ENCODE results near the gene MED23. TPM values are rescaled to one million over a fixed set of nuclear protein-coding genes. Genes with fewer than 3 reads are reported as not detected.

The MED23 gene
- total RNA-seq, 1 donor from 2014 or later = 37.3 TPM

- no peak for DNase-seq (ENCODE audit: low spot score)
- Histone ChIP-seq H3K27me3 (no peaks in the 10 kb centered on the region), H3F3A (ENCODE audit: low read depth) (peaks cover 8% of the 10 kb centered on the region), H3K9me3 (ENCODE audit: low read depth) (no peaks in the 10 kb centered on the region), H3K4me3 (no peak overlapping the region), H3K4me1 (peaks cover 5% of the 10 kb centered on the region), H3K9ac (no peak overlapping the region), H4K20me1 (ENCODE audit: low read depth) (no peaks in the 10 kb centered on the region), H3K36me3 (no peaks in the 10 kb centered on the region), H3K4me2 (no peak overlapping the region), H3K27ac (no peak overlapping the region), H2AFZ (replicated peaks) (no peak overlapping the region), H3K79me2 (ENCODE audit: low read depth) (peaks cover 8% of the 10 kb centered on the region)
- peaks cover 10% of the 10 kb centered on the region for H3K4me1 Mint-ChIP-seq
- no peak for TF ChIP-seq EZH2phosphoT487 (IDR thresholded peaks at IDR 0.05)
- H3K27me3 Mint-ChIP-seq (ENCODE audit: insufficient read depth, low read depth) = no peaks in the 10 kb centered on the region
- no peaks in the 10 kb centered on the region for H3K9me3 Mint-ChIP-seq
- no peak overlapping the region for H3K27ac Mint-ChIP-seq
- no peak overlapping the region for H3K4me3 Mint-ChIP-seq
- H3K36me3 Mint-ChIP-seq = no peaks in the 10 kb centered on the region
These were observed 3.7 kb upstream of the MED23 start for GRCh38 chr6:131631625-131632289.

- H3K27ac ChIP-seq = no peak overlapping the region
- H3K9me3 Mint-ChIP-seq = no peaks in the 10 kb centered on the region
- H3K27me3 Mint-ChIP-seq (ENCODE audit: insufficient read depth, low read depth) = no peaks in the 10 kb centered on the region
- no peak for DNase-seq (ENCODE audit: low spot score)
- no peaks in the 10 kb centered on the region for H3K9me3 ChIP-seq (ENCODE audit: low read depth)
- H3K79me2 ChIP-seq (ENCODE audit: low read depth) = peaks cover 14% of the 10 kb centered on the region
- H3K4me2 ChIP-seq = no peak overlapping the region
- no peak overlapping the region for H3K4me3 ChIP-seq
- H3K27me3 ChIP-seq = no peaks in the 10 kb centered on the region
- H3F3A ChIP-seq (ENCODE audit: low read depth) = peaks cover 8% of the 10 kb centered on the region
- H3K36me3 ChIP-seq = peaks cover 2% of the 10 kb centered on the region
- no peak overlapping the region for H3K9ac ChIP-seq
- TF ChIP-seq CTCF (IDR thresholded peaks at IDR 0.05) = no peak
- no peak for TF ChIP-seq EZH2 (IDR thresholded peaks at IDR 0.05)
- TF ChIP-seq EZH2phosphoT487 (IDR thresholded peaks at IDR 0.05) = no peak
- no peak overlapping the region for H3K4me3 Mint-ChIP-seq
- H3K4me1 ChIP-seq = peaks cover 5% of the 10 kb centered on the region
- no peaks in the 10 kb centered on the region for H4K20me1 ChIP-seq (ENCODE audit: low read depth)
- peaks cover under 1% of the 10 kb centered on the region for H3K36me3 Mint-ChIP-seq
- H3K4me1 Mint-ChIP-seq = peaks cover 10% of the 10 kb centered on the region
- no peak overlapping the region for H3K27ac Mint-ChIP-seq
- no peak overlapping the region for H2AFZ ChIP-seq (replicated peaks)
These were observed 1.6 kb upstream of the MED23 start for GRCh38 chr6:131629651-131630050.

- H3K36me3 ChIP-seq = peaks cover 4% of the 10 kb centered on the region
- no peak overlapping the region for H3K4me2 ChIP-seq
- peaks cover 8% of the 10 kb centered on the region for H3F3A ChIP-seq (ENCODE audit: low read depth)
- no peaks in the 10 kb centered on the region for H3K27me3 ChIP-seq
- peak overlapping the region; percentile 98 for H3K4me3 Mint-ChIP-seq
- no peaks in the 10 kb centered on the region for H3K27me3 Mint-ChIP-seq (ENCODE audit: insufficient read depth, low read depth)
- H2AFZ ChIP-seq (replicated peaks) = peak overlapping the region; percentile 97
- H3K4me3 ChIP-seq = peak overlapping the region; percentile 26
- TF ChIP-seq EZH2 (IDR thresholded peaks at IDR 0.05) (no peak), EZH2phosphoT487 (IDR thresholded peaks at IDR 0.05) (no peak), CTCF (IDR thresholded peaks at IDR 0.05) (no peak)
- no peaks in the 10 kb centered on the region for H4K20me1 ChIP-seq (ENCODE audit: low read depth)
- no peak for DNase-seq (ENCODE audit: low spot score)
- no peak overlapping the region for H3K27ac ChIP-seq
- H3K36me3 Mint-ChIP-seq = peaks cover 1% of the 10 kb centered on the region
- H3K27ac Mint-ChIP-seq = no peak overlapping the region
- peaks cover 10% of the 10 kb centered on the region for H3K4me1 Mint-ChIP-seq
- H3K79me2 ChIP-seq (ENCODE audit: low read depth) = peaks cover 14% of the 10 kb centered on the region
- peaks cover 5% of the 10 kb centered on the region for H3K4me1 ChIP-seq
- H3K9me3 ChIP-seq (ENCODE audit: low read depth) = no peaks in the 10 kb centered on the region
- no peaks in the 10 kb centered on the region for H3K9me3 Mint-ChIP-seq
- no peak overlapping the region for H3K9ac ChIP-seq
These were observed 684 bp upstream of the MED23 start for GRCh38 chr6:131628726-131629125.

- H3K4me3 Mint-ChIP-seq = no peak overlapping the region
- H4K20me1 ChIP-seq (ENCODE audit: low read depth) = no peaks in the 10 kb centered on the region
- H3K36me3 ChIP-seq = peaks cover 15% of the 10 kb centered on the region
- H3K27me3 Mint-ChIP-seq (ENCODE audit: insufficient read depth, low read depth) = no peaks in the 10 kb centered on the region
- H3K27me3 ChIP-seq = no peaks in the 10 kb centered on the region
- no peaks in the 10 kb centered on the region for H3K9me3 ChIP-seq (ENCODE audit: low read depth)
- H3K4me1 Mint-ChIP-seq = no peaks in the 10 kb centered on the region
- H3F3A ChIP-seq (ENCODE audit: low read depth) = no peaks in the 10 kb centered on the region
- no peak overlapping the region for H3K4me3 ChIP-seq
- H3K27ac ChIP-seq = no peak overlapping the region
- DNase-seq (ENCODE audit: low spot score) = no peak
- H3K4me2 ChIP-seq = no peak overlapping the region
- no peak overlapping the region for H3K27ac Mint-ChIP-seq
- H3K79me2 ChIP-seq (ENCODE audit: low read depth) = no peaks in the 10 kb centered on the region
- no peak overlapping the region for H3K9ac ChIP-seq
- no peak overlapping the region for H2AFZ ChIP-seq (replicated peaks)
- TF ChIP-seq CTCF (IDR thresholded peaks at IDR 0.05) = no peak
- no peak for TF ChIP-seq EZH2phosphoT487 (IDR thresholded peaks at IDR 0.05)
- TF ChIP-seq EZH2 (IDR thresholded peaks at IDR 0.05) = no peak
- no peaks in the 10 kb centered on the region for H3K4me1 ChIP-seq
- H3K9me3 Mint-ChIP-seq = no peaks in the 10 kb centered on the region
- H3K36me3 Mint-ChIP-seq = peaks cover 4% of the 10 kb centered on the region
These were observed 12.8 kb downstream of the MED23 start for GRCh38 chr6:131615275-131615674.

Data from neural progenitor cell (in vitro differentiated cells).